ENCODE measurements around the gene MAPK1.
"Not testable (repeated sequence)": the region's sequence is repeated elsewhere in the genome, so short reads cannot be mapped to it uniquely, and the experiment has no call there.

MAPK1 gene

GRCh38 chr22:21903283-21903682 lies 35.8 kb upstream of the MAPK1 start:
- Histone ChIP-seq H3K4me1 (ENCODE audit: low read length) (no peaks in the 10 kb centered on the region), H3K27ac (ENCODE audit: low read length) (no peak overlapping the region), H3K27me3 (ENCODE audit: low read depth, low read length) (no peaks in the 10 kb centered on the region), H3K36me3 (replicated peaks; ENCODE audit: low read depth, low read length) (no peaks in the 10 kb centered on the region), H2AFZ (ENCODE audit: low read depth, low read length) (no peak overlapping the region), H3K4me2 (ENCODE audit: low read length) (no peak overlapping the region), H3K9ac (ENCODE audit: low read length) (no peak overlapping the region), H3K4me3 (ENCODE audit: low read length) (no peak overlapping the region), H3K79me2 (ENCODE audit: low read length) (no peaks in the 10 kb centered on the region), H4K20me1 (ENCODE audit: insufficient read depth, low read length) (no peaks in the 10 kb centered on the region), H3K9me3 (ENCODE audit: insufficient read depth, low read length) (no peaks in the 10 kb centered on the region)
- TF ChIP-seq CTCF (IDR thresholded peaks at IDR 0.05; ENCODE audit: low read depth, low read length) (no peak), EZH2phosphoT487 (IDR thresholded peaks at IDR 0.05; ENCODE audit: low read depth) (no peak)

GRCh38 chr22:21902296-21903087 lies 35.0 kb upstream of the MAPK1 start:
- H2AFZ ChIP-seq (ENCODE audit: low read depth, low read length), result no peak overlapping the region
- no peaks in the 10 kb centered on the region for H3K36me3 ChIP-seq (replicated peaks; ENCODE audit: low read depth, low read length)
- no peaks in the 10 kb centered on the region for H4K20me1 ChIP-seq (ENCODE audit: insufficient read depth, low read length)
- TF ChIP-seq CTCF (IDR thresholded peaks at IDR 0.05; ENCODE audit: low read depth, low read length) (no peak), EZH2phosphoT487 (IDR thresholded peaks at IDR 0.05; ENCODE audit: low read depth) (no peak)
- H3K4me1 ChIP-seq (ENCODE audit: low read length), result no peaks in the 10 kb centered on the region
- no peaks in the 10 kb centered on the region for H3K9me3 ChIP-seq (ENCODE audit: insufficient read depth, low read length)
- H3K4me3 ChIP-seq (ENCODE audit: low read length), result no peak overlapping the region
- H3K4me2 ChIP-seq (ENCODE audit: low read length), result no peak overlapping the region
- H3K79me2 ChIP-seq (ENCODE audit: low read length), result no peaks in the 10 kb centered on the region
- H3K27me3 ChIP-seq (ENCODE audit: low read depth, low read length), result no peaks in the 10 kb centered on the region
- H3K27ac ChIP-seq (ENCODE audit: low read length), result no peak overlapping the region
- H3K9ac ChIP-seq (ENCODE audit: low read length), result no peak overlapping the region

- H4K20me1 ChIP-seq (ENCODE audit: insufficient read depth, low read length), result no peaks in the 10 kb centered on the region
- no peaks in the 10 kb centered on the region for H3K9me3 ChIP-seq (ENCODE audit: insufficient read depth, low read length)
- no peak overlapping the region for H3K27ac ChIP-seq (ENCODE audit: low read length)
- no peak for TF ChIP-seq CTCF (IDR thresholded peaks at IDR 0.05; ENCODE audit: low read depth, low read length)
- TF ChIP-seq EZH2phosphoT487 (IDR thresholded peaks at IDR 0.05; ENCODE audit: low read depth), result no peak
- H3K4me3 ChIP-seq (ENCODE audit: low read length), result no peak overlapping the region
- H3K9ac ChIP-seq (ENCODE audit: low read length), result no peak overlapping the region
- H3K4me1 ChIP-seq (ENCODE audit: low read length), result no peaks in the 10 kb centered on the region
- no peaks in the 10 kb centered on the region for H3K36me3 ChIP-seq (replicated peaks; ENCODE audit: low read depth, low read length)
- no peak overlapping the region for H3K4me2 ChIP-seq (ENCODE audit: low read length)
- H2AFZ ChIP-seq (ENCODE audit: low read depth, low read length), result no peak overlapping the region
- peaks cover 3% of the 10 kb centered on the region; the same call in 1 of the 2 replicates for H3K27me3 ChIP-seq (ENCODE audit: low read depth, low read length)
- H3K79me2 ChIP-seq (ENCODE audit: low read length), result no peaks in the 10 kb centered on the region
These were observed 31.0 kb upstream of the MAPK1 start for GRCh38 chr22:21898354-21898896.

- Histone ChIP-seq H3K9ac (ENCODE audit: low read length) (no peak overlapping the region), H2AFZ (ENCODE audit: low read depth, low read length) (no peak overlapping the region), H3K9me3 (ENCODE audit: insufficient read depth, low read length) (no peaks in the 10 kb centered on the region), H4K20me1 (ENCODE audit: insufficient read depth, low read length) (no peaks in the 10 kb centered on the region), H3K27me3 (ENCODE audit: low read depth, low read length) (peaks cover 3% of the 10 kb centered on the region; the same call in 1 of the 2 replicates), H3K27ac (ENCODE audit: low read length) (no peak overlapping the region), H3K79me2 (ENCODE audit: low read length) (no peaks in the 10 kb centered on the region), H3K36me3 (replicated peaks; ENCODE audit: low read depth, low read length) (no peaks in the 10 kb centered on the region), H3K4me2 (ENCODE audit: low read length) (no peak overlapping the region), H3K4me3 (ENCODE audit: low read length) (no peak overlapping the region), H3K4me1 (ENCODE audit: low read length) (no peaks in the 10 kb centered on the region)
- TF ChIP-seq EZH2phosphoT487 (IDR thresholded peaks at IDR 0.05; ENCODE audit: low read depth), result no peak
- TF ChIP-seq CTCF (IDR thresholded peaks at IDR 0.05; ENCODE audit: low read depth, low read length), result no peak
These were observed 29.6 kb upstream of the MAPK1 start for GRCh38 chr22:21896951-21897513.

GRCh38 chr22:21896275-21896674 lies 28.8 kb upstream of the MAPK1 start:
- H4K20me1 ChIP-seq (ENCODE audit: insufficient read depth, low read length); H3K4me3 ChIP-seq (ENCODE audit: low read length); H3K9ac ChIP-seq (ENCODE audit: low read length); H3K4me1 ChIP-seq (ENCODE audit: low read length); H3K36me3 ChIP-seq (replicated peaks; ENCODE audit: low read depth, low read length); H3K27me3 ChIP-seq (ENCODE audit: low read depth, low read length); H3K9me3 ChIP-seq (ENCODE audit: insufficient read depth, low read length); H3K79me2 ChIP-seq (ENCODE audit: low read length); H3K27ac ChIP-seq (ENCODE audit: low read length); H3K4me2 ChIP-seq (ENCODE audit: low read length); H2AFZ ChIP-seq (ENCODE audit: low read depth, low read length): not testable (repeated sequence)
